HG03439 (cell line): ENCODE measurements around the gene MGAT4A.
"Not testable (repeated sequence)": the region's sequence is repeated elsewhere in the genome, so short reads cannot be mapped to it uniquely, and the experiment has no call there.

Experiments
- ATAC-seq: cut with Tn5 transposase; IDR thresholded peaks from one replicate; pipeline ENCODE4 v1.9.1; 2021; ENCODE audit warnings: mild to moderate bottlenecking, moderate library complexity; ENCODE audit not compliant: unreplicated experiment

The MGAT4A gene

GRCh38 chr2:98759827-98760625 is 29.1 kb upstream of the MGAT4A start:
- ATAC-seq, result no peak

GRCh38 chr2:98759338-98759737 is 28.4 kb upstream of the MGAT4A start:
- no peak for ATAC-seq

- ATAC-seq, result no peak
These were observed 27.0 kb upstream of the MGAT4A start for GRCh38 chr2:98757904-98758421.

- no peak for ATAC-seq
These were observed 22.9 kb upstream of the MGAT4A start for GRCh38 chr2:98753801-98754200.

GRCh38 chr2:98752711-98753110 is 21.8 kb upstream of the MGAT4A start:
- ATAC-seq, result not testable (repeated sequence)

GRCh38 chr2:98751748-98752147 is 20.8 kb upstream of the MGAT4A start:
- ATAC-seq, result no peak

- no peak for ATAC-seq
These were observed 19.8 kb upstream of the MGAT4A start for GRCh38 chr2:98750593-98751282.

GRCh38 chr2:98749066-98749450 is 18.1 kb upstream of the MGAT4A start:
- no peak for ATAC-seq

GRCh38 chr2:98748292-98749065 is 17.5 kb upstream of the MGAT4A start:
- no peak for ATAC-seq

GRCh38 chr2:98747888-98748287 is 17.0 kb upstream of the MGAT4A start:
- ATAC-seq, result no peak

GRCh38 chr2:98746426-98746825 is 15.5 kb upstream of the MGAT4A start:
- no peak for ATAC-seq

- no peak for ATAC-seq
These were observed 13.7 kb upstream of the MGAT4A start for GRCh38 chr2:98744595-98744994.

GRCh38 chr2:98743835-98744234 is 12.9 kb upstream of the MGAT4A start:
- no peak for ATAC-seq

GRCh38 chr2:98739020-98739419 is 8.1 kb upstream of the MGAT4A start:
- ATAC-seq, result no peak

- ATAC-seq, result no peak
These were observed 7.4 kb upstream of the MGAT4A start for GRCh38 chr2:98738304-98738703.

- no peak for ATAC-seq
These were observed 6.9 kb upstream of the MGAT4A start for GRCh38 chr2:98737848-98738247.

- no peak for ATAC-seq
These were observed 5.5 kb upstream of the MGAT4A start for GRCh38 chr2:98736464-98736889.

- no peak for ATAC-seq
These were observed 3.9 kb upstream of the MGAT4A start for GRCh38 chr2:98734823-98735260.

GRCh38 chr2:98734162-98734561 is 3.2 kb upstream of the MGAT4A start:
- no peak for ATAC-seq

GRCh38 chr2:98732430-98733051 is 1.6 kb upstream of the MGAT4A start:
- no peak for ATAC-seq

- no peak for ATAC-seq
These were observed 990 bp upstream of the MGAT4A start for GRCh38 chr2:98731894-98732349.
